ENCODE data around the gene ASH1L.
A peak's percentile ranks its signal among the peaks of the same experiment; 100 is the strongest.

ASH1L gene

DNA sequence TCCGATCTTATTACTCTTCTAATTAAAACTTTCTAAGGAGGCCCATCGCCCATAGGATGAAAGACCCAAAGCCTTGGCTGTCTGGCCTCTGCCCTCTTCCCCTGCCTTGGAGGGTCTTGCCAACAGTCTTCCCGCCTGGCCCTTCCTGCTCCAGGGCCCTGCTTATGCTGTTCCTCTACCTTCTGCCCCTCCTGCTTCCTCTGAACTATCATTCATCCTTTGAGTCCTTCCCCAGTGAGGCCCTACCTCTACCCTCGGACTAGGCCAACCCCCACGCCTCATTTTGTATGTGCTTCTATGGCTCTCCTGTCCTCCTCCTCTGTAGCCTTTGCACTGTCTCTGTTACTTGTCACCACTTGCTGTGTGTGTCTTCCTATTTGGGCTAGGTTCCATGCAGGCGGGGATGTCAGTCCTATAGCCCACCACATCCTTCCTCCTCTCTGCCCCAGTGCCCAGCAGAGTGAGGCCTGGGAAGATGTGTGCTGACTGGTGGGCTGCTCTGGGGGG is 236.5 kb downstream of the ASH1L start:
- DNase-seq: no peak

DNA sequence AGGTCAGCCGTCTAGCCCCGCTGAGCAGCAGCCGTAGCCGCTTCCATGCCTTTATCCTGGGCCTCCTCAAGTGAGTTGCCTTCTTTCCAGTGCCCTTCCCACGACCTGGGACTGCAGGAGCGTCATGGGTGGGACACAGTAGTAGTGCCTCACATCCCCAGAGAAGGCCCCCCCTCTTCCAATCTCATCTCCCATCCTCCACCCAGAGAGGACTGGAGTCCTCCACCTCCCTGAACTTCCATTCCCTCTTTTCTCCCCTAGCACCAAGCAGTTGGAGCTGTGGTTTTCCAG is 237.1 kb downstream of the ASH1L start:
- no peak for DNase-seq

DNA sequence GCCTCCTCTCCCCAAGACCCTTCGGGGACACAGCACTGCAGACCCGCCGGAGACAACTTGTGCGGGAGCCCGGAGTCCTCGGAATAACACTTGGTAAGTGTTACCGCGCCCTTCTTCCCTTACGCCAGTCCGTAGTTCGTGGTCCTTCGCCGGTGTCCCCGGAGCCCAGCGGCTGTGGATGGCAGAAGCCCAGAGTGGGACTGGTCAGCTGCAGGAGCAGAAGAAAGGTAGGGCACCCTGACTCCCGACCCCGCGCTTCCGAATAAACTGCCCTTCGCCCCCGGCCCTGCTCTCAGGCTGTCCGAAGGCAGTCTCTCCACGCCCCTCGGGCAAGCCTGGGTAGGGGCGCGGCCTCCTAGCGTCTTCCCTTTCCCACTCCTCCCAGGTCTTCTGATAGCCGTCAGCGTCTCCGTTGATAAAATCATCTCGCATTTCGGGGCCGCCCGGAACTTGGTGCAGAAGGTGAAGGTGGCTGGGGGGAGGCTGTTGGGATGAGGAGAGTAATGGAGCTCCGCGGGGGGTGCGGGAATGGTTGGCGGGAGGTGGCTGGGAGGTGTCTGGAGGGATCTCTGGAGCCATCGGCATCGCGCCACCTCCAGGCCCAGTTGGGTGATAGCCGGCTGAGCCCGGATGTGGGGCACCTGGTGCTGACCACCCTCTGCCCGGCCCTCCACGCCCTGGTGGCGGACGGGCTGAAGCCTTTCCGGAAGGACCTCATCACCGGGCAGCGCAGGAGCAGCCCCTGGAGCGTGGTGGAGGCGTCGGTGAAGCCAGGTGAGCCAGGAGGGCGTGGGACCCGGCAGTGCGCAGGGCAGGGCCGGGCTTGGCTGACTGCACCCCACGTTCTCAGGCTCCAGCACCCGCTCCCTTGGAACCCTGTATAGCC is 237.6 kb downstream of the ASH1L start:
- no peak for DNase-seq

DNA sequence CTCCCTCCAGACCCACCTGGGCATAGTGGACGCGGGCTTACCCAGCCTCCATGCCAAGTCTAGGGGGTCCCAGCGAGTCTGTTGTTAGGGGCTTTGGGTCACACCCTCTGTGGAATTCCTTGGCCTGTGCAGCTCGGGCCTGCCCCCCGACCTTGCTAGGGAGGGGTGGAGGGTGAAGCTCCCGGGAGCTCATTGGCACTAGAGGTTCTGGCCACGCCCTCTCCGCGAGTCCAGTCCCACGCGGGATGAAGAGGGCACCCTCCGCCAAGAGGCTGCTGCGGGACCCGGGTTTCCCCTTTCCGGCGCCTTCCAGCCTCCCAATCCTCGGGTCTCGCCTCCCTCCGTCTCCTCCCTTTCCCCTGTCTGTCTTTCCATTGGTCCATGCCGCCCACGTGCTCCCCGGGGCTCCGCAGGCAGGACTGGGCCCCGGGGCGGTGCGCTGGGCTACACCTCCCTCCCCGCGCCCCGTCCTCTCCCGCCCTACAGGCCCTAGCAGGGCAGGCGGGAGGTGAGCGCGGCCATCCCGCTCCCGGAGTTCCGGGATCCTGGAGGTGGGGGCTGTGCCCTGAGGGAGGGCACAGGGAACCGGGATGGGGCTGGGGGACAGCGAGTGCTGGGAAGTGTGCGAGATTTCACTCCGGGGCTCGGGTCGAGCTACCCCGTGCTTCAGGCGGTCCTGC is 238.4 kb downstream of the ASH1L start:
- DNase-seq: peak; percentile 82

DNA sequence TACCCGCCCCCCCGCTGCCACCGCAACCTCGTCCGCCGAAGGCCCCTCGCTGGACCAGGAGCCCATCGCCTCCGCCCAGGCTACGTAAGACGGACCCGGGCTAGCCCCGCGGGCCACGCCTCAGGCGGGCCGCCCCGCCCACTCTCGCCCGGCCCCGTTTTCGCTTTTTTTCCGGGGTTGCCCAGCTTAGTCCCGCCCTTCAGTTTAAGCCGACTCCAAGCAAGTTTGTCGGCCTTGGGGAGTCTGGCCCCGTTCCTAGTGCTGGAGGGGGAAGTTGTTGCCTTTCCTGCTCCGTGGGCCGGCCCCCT is 238.9 kb downstream of the ASH1L start:
- DNase-seq: peak; percentile 80

DNA sequence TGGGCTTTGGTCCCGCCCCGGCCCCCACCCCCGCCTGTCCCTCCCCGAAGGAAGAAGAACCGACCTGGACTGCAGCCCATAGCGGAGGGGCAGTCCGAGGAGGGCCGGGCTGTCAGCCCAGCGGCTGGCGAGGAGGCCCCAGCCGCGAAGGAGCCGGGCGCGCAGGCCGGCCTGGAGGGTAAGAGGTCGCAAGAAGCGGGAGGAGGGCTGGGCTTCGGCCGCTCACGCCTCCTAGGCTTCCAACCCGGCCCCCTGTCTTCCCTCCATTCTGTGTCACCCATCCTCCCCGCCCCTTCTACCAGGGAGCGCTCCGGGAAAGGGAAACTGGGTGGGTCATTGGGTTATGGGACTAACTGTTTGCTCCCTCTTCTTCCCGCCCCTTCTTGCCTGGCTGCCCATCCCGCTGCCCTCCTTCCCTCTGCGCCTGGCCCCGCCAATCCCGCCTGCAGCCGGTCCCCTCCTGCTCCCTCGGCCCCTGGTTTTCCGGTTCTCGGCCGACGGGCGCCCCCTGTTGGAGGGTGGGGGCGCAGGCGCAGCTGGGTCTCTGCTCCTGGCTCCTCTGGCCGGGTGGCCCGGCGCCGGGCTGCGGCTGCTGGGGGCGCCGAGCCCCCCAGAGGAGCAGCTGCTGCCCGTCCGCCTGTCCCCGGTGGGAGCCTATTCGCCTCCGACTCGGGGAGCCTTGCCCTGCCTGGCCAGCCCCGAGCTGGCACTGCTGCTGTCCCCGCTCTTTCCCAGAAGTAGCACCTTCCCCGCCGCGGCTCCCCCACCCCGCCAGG is 239.5 kb downstream of the ASH1L start:
- DNase-seq: peak; percentile 87

DNA sequence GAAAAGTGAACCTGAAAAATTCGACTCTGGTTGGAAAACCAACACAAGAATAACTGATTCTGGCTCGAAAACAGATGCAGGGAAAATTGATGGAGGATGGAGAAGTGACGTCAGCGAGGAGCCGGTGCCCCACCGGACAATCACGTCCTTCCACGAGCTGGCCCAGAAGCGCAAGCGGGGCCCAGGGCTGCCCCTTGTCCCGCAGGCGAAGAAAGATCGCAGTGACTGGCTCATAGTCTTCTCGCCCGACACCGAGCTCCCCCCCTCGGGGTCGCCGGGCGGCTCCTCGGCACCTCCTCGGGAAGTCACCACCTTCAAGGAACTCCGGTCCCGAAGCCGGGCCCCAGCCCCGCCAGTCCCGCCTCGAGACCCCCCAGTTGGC is 240.0 kb downstream of the ASH1L start:
- DNase-seq: peak; percentile 29

DNA sequence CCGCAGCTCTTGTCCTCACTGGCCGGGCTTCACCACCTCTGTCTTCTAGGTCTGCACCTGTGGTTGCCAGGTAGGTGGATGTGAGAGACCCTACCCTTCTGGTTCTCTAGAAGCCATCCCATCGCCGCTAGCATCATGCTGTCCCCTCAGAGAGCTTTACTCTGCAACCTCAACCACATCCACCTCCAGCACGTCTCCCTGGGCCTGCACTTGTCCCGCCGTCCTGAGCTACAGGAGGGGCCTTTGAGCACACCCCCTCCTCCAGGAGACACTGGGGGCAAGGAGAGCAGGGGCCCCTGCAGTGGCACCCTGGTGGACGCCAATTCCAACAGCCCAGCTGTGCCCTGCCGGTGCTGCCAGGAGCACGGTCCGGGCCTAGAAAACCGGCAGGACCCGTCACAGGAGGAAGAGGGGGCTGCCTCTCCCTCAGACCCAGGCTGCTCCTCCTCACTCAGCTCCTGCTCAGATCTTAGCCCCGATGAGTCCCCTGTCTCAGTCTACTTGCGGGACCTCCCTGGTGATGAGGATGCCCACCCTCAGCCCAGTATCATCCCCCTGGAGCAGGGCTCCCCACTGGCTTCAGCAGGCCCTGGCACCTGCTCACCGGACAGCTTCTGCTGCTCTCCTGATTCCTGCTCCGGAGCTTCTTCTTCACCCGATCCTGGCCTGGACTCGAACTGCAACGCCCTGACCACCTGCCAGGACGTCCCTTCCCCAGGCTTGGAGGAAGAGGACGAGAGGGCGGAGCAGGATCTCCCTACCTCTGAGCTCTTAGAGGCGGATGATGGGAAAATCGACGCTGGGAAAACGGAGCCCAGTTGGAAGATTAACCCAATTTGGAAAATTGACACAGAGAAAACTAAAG is 240.7 kb downstream of the ASH1L start:
- DNase-seq: no peak

DNA sequence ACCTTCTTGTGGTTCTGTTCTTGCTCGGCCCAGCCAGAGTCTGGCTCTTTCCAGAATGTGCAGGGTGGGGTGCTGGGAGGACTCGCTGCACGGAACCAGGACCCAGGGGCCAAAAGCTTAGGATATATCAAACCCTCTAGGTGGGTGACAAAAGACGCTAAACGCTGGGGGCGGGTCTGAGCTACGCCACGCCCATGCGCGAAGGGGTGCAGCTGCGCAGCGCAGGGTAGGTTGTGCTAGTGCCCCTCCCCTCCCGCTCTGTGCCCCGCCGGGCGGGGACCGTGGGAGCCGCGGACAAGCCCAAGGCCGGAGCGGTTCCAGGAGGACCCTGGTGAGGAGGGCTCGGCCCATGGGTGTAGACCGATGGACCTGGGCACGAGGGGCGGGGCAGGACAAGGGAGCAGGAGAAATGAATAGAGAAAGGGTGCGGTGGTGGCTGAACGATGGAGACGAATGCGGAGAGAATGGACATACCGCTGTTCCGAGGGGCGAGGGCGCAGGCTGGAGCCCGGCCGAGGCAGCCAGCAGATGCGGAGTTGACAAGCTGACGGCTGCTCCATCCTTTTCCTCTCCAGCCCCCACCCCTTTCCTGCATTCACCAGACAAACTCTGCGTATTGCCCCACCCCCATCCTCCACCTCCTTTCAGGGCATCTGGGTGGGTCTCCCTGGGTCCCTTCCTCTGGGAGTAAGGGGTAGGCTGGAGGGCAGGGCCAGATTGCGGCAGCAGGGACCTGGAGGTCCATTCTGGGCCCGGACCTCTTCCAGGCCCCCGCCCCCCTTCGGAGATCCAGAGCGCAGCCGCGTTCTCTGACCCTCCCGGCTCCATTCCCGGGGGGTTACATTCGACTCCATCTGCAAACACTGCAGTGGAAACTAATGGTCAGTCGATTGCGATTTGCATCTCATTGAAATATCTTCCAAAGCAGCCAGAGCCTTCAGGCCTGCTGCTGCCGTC is 241.7 kb downstream of the ASH1L start, which contains the start of gene RUSC1:
Gene RUSC1 (plus strand): TSS at position 234 of the 957 bp plus-strand sequence. CDS start 880 bp downstream, outside the sequence.
- DNase-seq: peak; percentile 79

DNA sequence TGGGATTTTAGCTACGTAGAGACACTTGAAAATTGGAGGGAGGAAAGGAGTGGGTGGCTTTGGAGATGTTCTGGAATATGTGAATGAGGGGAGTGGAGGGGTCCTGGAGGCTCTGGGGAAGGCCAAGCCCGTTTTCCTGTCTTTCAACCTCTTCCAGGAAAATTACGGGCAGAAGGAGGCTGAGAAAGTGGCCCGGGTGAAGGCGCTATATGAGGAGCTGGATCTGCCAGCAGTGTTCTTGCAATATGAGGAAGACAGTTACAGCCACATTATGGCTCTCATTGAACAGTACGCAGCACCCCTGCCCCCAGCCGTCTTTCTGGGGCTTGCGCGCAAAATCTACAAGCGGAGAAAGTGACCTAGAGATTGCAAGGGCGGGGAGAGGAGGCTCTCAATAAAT is 242.4 kb downstream of the ASH1L start:
- no peak for DNase-seq

DNA sequence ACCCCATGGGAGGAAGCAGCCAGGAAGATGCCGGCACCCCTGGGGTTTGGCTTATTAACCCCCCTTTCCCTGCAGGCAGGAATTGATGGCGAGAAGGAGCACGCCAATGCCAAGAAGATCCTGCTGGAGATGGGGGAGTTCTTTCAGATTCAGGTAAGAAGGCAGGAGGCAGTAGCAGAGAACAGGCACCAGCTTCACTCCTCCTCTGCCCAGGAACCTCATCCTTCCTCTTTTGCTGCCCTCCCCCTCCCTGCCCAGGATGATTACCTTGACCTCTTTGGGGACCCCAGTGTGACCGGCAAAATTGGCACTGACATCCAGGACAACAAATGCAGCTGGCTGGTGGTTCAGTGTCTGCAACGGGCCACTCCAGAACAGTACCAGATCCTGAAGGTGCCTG is 243.1 kb downstream of the ASH1L start:
- no peak for DNase-seq

DNA sequence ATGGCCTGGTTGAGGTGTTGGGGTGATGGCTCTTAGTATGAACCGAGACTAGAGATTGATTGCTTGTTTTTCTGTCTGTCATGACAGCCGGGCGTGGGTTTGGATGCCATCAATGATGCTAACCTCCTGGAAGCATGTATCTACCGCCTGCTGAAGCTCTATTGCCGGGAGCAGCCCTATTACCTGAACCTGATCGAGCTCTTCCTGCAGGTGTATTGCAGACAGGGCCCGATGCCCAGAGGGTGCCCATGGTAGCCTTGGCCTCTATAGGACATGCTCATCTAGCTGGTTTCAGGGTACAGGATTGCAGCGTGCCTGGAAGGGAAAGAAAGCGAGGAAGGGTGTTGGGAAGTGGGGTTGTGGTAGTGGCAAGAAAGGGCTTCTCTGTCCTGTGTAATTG is 244.5 kb downstream of the ASH1L start:
- DNase-seq: no peak

DNA sequence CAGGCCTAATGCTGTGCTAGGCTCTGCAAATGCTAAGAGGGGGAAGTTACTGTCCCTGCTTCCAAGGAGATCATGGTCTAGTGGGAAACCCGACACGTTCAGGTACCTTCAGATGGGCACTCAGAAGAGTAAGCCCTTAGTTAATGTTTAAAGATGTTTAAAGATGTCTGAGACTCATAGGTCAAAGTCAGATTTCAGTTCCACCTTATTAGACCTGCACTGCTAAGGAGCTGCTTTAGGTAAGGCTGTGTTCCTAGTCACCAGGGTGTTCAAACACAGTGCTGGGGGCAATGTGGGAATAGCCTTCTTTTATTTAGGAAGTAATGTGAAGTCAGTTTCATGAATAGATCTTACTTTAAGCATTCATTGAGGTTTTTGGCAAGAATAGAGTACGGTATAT is 245.7 kb downstream of the ASH1L start:
- no peak for DNase-seq

DNA sequence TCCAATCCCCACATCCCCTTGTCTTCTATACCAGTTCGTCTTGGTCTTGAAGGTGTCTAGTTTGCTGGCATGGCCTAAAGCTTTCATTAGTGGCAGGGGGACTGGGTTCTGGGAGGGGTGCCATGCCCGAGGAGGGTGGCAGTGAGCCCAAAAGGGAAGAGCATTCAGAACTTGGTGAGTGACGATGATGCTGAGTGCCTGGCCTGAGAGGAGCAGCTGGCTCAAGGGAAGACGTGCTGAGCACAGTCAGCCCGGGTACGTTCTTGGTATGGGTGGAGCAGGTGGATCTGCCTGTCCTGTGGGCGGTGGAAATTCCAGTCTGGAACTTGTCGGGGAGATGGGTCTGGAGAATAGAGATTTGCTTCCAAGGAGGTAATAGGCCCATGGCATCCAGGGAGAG is 249.3 kb downstream of the ASH1L start:
- DNase-seq: no peak

DNA sequence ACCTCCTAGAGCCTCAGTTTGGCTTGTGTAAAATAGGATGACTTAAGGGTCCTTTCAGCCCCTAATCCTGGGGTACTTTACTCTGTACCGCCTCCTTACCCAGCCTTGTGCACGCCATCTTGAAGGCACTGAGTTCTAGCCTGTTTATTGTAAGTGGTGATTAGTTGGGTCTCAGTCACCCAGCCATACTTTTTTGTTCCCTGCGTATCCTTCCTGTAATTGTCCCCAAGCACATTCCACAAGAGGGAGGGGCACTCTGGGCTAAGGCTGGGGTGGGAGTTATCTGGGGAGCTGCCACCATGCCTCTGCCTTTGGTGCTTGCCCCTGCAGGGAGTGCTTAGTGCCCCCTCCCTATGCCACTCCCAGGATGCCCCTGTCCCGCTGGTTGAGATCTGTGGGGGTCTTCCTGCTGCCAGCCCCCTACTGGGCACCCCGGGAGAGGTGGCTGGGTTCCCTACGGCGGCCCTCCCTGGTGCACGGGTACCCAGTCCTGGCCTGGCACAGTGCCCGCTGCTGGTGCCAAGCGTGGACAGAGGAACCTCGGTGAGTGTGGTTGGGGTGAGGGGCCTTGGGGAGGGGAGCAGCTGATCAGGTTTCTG is 253.1 kb downstream of the ASH1L start:
- DNase-seq: no peak

DNA sequence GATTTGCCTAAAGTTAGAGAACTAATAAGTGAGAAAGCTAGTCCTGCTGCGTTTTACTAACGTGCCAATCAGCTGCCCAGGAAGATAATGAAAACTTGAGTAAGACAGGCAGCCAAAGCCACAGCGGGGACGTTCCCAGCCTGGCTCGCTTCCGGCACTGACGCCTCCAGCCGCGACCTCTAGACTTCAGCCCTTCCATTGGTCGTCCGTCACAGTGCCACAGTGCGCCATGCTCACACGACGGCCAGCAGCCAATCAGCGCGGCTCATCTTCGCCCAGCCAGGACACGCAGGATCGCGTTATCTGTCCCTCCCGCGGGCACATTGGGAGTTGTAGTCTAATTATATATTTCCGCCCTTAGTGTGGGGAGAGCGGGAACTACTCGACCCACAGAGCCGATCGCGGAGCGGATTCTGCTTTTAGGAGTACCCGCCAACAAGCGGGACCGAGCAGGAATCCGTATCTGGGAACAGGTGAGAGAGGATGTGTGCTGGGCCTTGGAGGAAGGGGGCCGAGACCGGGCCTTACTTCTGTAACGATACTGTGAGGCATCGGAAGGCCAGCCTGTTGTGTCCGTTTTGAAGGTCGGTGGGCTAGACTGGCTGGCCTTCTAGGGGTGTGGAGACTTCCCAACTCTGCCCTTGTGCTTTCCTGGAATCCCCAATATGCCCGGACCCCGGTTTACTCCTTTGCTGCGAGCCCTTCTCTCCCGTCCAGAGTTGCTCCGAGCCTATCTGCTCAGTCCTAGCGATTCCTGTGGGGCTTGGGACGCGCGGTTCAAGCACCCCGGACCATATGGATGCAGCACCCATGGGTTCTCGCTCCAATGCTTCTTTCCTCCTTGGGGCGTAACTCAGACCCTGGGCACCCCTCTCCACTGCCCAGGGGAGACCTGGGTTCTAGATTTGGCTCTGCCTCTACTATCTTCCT is 253.8 kb downstream of the ASH1L start, which contains the start of gene FDPS:
Gene FDPS (plus strand): TSS at position 374 of the 930 bp plus-strand sequence. CDS start 924 bp downstream, outside the sequence.
- DNase-seq: peak; percentile 94

DNA sequence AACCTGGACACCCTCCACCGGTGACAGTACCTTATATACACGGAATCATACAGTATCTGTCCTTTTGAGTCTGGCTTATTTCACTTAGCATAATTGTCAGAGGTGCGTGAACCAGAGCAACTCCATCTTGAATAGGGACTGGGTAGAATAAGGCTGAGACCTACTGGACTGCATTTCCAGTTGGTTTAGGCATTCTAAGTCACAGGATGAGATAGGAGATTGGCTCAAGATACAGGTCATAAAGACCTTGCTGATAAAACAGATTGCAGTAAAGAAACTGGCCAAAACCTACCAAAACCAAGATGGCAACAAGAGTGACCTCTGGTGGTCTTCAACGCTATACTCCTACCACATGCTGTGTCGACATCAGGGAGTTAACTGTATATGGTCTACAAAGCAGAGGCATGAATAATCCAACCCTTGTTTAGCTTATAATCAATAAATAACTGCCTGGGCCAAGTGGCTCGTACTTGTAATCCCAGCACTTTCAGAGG is 255.3 kb downstream of the ASH1L start:
- DNase-seq: no peak

DNA sequence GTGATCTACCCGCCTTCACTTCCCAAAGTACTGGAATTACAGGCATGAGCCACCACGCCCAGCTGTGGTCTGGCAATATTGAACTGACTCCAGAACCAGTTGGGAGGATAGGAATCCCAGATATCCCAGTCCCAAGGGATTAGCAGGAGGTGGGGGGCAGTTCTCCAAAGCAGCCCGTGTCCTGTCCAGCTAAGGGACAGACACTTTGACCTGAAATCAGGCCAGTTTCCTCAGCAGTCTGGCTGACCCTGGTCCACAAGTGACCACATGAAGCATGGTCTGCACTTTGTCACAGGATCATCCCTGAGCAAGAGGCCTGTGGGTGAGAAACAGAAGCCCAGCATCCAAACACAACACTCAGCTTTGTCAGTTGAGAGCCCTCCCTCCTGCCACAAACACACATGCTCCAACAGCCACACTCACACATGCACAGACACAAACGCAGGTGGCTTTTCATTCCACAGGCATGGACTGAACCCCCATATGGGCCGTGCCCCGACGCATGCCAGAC is 256.7 kb downstream of the ASH1L start:
- no peak for DNase-seq

DNA sequence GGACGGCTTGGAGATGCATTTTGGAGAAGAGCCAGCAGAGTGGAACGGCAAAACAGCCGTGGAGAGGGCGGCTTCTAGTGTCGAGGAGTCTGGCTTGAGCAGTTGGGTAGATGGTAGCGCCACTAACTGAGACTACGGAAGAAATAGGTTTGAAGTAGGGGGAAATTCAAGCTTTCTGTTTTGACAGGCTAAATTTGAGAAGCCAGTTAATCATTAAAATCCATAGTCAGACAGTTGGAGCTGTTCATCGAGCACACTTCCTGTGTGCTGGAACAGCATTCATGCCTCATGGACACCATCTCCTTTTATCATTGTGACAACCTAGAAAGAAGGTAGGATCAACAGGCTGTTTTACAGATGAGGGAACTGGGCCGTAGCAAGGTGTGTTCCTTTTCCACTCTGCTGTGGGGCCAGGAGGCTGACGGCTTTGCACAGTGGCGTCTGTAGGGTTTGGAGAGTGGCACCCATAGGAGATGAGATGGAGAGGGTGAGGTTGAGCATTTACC is 258.0 kb downstream of the ASH1L start:
- DNase-seq: no peak

All from activated CD8-positive, alpha-beta memory T cell treated with anti-CD3 and anti-CD28 coated beads, Interleukin-2, amount 50 U/mL, for 4 hours (primary cell).